OCI-LY1 (cell line): ENCODE data around the gene PRMT2.
"Not testable (repeated sequence)": the region's sequence is repeated elsewhere in the genome, so short reads cannot be mapped to it uniquely, and the experiment has no call there.

Experiments
- H2AFZ ChIP-seq: fragments of 200-600 bp; sonication (generic), shearing (Covaris generic); 2 replicates; pipeline ENCODE4 v1.6.0; 2014; ENCODE audit warnings: antibody characterized with exemption, mild to moderate bottlenecking, low read length
- H3F3A ChIP-seq: fragments of 200-600 bp; sonication (generic), shearing (Covaris generic); 2 replicates; pipeline ENCODE4 v1.6.0; 2014; ENCODE audit warnings: mild to moderate bottlenecking, antibody characterized with exemption, low read length, moderate library complexity; ENCODE audit not compliant: insufficient read depth
- H3K27ac ChIP-seq: fragments of 200-600 bp; sonication (generic); 2 replicates; pipeline ENCODE4 v1.5.1; 2014; ENCODE audit warnings: low read length, mixed run types, mild to moderate bottlenecking, low read depth; ENCODE audit not compliant: poor library complexity, severe bottlenecking
- H3K27me3 ChIP-seq: fragments of 200-600 bp; sonication (generic); 2 replicates; pipeline ENCODE4 v1.6.0; 2014; ENCODE audit warnings: antibody characterized with exemption, mild to moderate bottlenecking, low read length, moderate library complexity; ENCODE audit not compliant: insufficient read depth
- H3K36me3 ChIP-seq: fragments of 200-600 bp; sonication (generic); 2 replicates; pipeline ENCODE4 v1.6.1; 2014; ENCODE audit warnings: mild to moderate bottlenecking, antibody characterized with exemption, low read length, moderate library complexity, mixed read lengths; ENCODE audit not compliant: insufficient read depth
- H3K4me1 ChIP-seq: fragments of 200-600 bp; sonication (generic); 2 replicates; pipeline ENCODE4 v1.5.1; 2014; ENCODE audit warnings: mild to moderate bottlenecking, low read length, moderate library complexity; ENCODE audit not compliant: insufficient read depth, severe bottlenecking
- H3K4me2 ChIP-seq: fragments of 200-600 bp; sonication (generic), shearing (Covaris generic); 2 replicates; pipeline ENCODE4 v1.6.1; 2014; ENCODE audit warnings: low read length
- H3K4me3 ChIP-seq: fragments of 200-600 bp; sonication (generic); 2 replicates; pipeline ENCODE4 v1.5.1; 2014; ENCODE audit warnings: low read length, low read depth, mild to moderate bottlenecking, mixed read lengths; ENCODE audit not compliant: poor library complexity, severe bottlenecking
- H3K79me2 ChIP-seq: fragments of 200-600 bp; shearing (Covaris generic); 2 replicates; pipeline ENCODE4 v1.6.1; 2016; ENCODE audit warnings: mixed run types, low read length, mixed read lengths; ENCODE audit not compliant: insufficient read depth
- H3K9ac ChIP-seq: fragments of 200-600 bp; sonication (generic), shearing (Covaris generic); 2 replicates; pipeline ENCODE4 v1.6.1; 2014; ENCODE audit warnings: mild to moderate bottlenecking, low read length, mixed read lengths
- H3K9me2 ChIP-seq: fragments of 200-600 bp; sonication (generic), shearing (Covaris generic); 2 replicates; pipeline ENCODE4 v1.6.1; 2014; ENCODE audit warnings: low read depth, mild to moderate bottlenecking, low read length, mixed read lengths
- H3K9me3 ChIP-seq: fragments of 200-600 bp; shearing (Covaris generic); 2 replicates; pipeline ENCODE4 v1.6.1; 2014; ENCODE audit warnings: low read length, mixed read lengths
- H4K20me1 ChIP-seq: fragments of 200-600 bp; sonication (generic), shearing (Covaris generic); 2 replicates; pipeline ENCODE4 v1.6.0; 2016; ENCODE audit warnings: mild to moderate bottlenecking, low read length; ENCODE audit not compliant: insufficient read depth
- CTCF ChIP-seq: fragments of 200-600 bp; sonication (generic), shearing (Covaris generic); IDR thresholded peaks from 2 replicates; pipeline ENCODE4 v1.5.1; 2017; ENCODE audit warnings: mild to moderate bottlenecking, antibody characterized with exemption, low read length, moderate library complexity, mixed read lengths
- EZH2 ChIP-seq: fragments of 200-600 bp; sonication (generic), shearing (Covaris generic); IDR thresholded peaks from 2 replicates; pipeline ENCODE4 v1.8.0; 2017; ENCODE audit warnings: borderline replicate concordance, mixed run types, mild to moderate bottlenecking, antibody characterized with exemption, low read length, moderate library complexity, mixed read lengths

Gene PRMT2

DNA sequence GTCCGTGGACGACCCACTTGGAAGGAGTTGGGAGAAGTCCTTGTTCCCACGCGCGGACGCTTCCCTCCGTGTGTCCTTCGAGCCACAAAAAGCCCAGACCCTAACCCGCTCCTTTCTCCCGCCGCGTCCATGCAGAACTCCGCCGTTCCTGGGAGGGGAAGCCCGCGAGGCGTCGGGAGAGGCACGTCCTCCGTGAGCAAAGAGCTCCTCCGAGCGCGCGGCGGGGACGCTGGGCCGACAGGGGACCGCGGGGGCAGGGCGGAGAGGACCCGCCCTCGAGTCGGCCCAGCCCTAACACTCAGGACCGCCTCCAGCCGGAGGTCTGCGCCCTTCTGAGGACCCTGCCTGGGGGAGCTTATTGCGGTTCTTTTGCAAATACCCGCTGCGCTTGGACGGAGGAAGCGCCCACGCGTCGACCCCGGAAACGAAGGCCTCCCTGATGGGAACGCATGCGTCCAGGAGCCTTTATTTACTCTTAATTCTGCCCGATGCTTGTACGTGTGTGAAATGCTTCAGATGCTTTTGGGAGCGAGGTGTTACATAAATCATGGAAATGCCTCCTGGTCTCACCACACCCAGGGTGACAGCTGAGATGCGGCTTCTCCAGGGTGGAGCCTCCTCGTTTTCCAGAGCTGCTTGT is 32.4 kb downstream of the PRMT2 start:
- Histone ChIP-seq H3K79me2 (no peaks in the 10 kb centered on the region), H3K4me3 (peak overlapping the region; percentile 62), H3F3A (no peaks in the 10 kb centered on the region), H3K9me3 (no peaks in the 10 kb centered on the region), H3K4me2 (peak overlapping the region; percentile 76), H3K36me3 (no peaks in the 10 kb centered on the region), H3K27ac (no peak overlapping the region), H3K9me2 (no peaks in the 10 kb centered on the region), H2AFZ (no peak overlapping the region), H3K27me3 (no peaks in the 10 kb centered on the region; the same call in 1 of the 2 replicates), H4K20me1 (no peaks in the 10 kb centered on the region), H3K4me1 (peaks cover 5% of the 10 kb centered on the region), H3K9ac (peak overlapping the region; percentile 43; the same call in 1 of the 2 replicates)
- TF ChIP-seq CTCF (no peak), EZH2 (no peak)

DNA sequence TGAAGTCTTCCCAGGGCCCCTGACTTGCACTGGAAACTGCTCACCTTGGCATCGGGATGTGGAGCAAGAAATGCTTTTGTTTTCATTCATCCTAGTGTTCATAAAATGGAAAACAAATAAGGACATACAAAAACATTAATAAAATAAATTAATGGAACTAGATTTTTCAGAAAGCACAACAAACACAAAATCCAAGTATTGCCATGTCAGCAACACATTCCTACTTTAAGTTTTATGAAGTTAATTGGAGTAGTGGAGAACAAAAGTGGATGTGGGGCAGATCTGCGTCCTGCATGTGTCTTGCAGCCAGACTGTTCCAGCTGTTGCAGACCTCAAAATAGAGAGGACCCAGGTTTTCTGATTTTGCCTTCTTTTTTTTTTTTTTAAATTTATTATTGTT is 32.9 kb downstream of the PRMT2 start:
- Histone ChIP-seq H3K4me3 (peak overlapping the region; percentile 62), H3K36me3 (no peaks in the 10 kb centered on the region), H3K79me2 (no peaks in the 10 kb centered on the region), H3K27me3 (no peaks in the 10 kb centered on the region; the same call in 1 of the 2 replicates), H3K4me1 (peaks cover 5% of the 10 kb centered on the region), H4K20me1 (no peaks in the 10 kb centered on the region), H3K9ac (no peak overlapping the region), H3K27ac (no peak overlapping the region), H2AFZ (no peak overlapping the region), H3F3A (no peaks in the 10 kb centered on the region), H3K9me2 (no peaks in the 10 kb centered on the region), H3K4me2 (peak overlapping the region; percentile 76), H3K9me3 (no peaks in the 10 kb centered on the region)
- TF ChIP-seq EZH2 (no peak), CTCF (no peak)

DNA sequence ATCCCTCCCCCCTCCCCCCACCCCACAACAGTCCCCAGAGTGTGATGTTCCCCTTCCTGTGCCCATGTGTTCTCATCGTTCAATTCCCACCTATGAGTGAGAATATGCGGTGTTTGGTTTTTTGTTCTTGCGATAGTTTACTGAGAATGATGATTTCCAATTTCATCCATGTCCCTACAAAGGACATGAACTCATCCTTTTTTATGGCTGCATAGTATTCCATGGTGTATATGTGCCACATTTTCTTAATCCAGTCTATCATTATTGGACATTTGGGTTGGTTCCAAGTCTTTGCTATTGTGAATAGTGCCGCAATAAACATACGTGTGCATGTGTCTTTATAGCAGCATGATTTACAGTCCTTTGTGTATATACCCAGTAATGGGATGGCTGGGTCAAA is 33.4 kb downstream of the PRMT2 start:
- not testable (repeated sequence) for H3K4me3 ChIP-seq, H3K9me3 ChIP-seq

GRCh38 chr21:46674430-46675007 is 39.0 kb downstream of the PRMT2 start:
- H3K9ac ChIP-seq = no peak overlapping the region
- H3K36me3 ChIP-seq = no peaks in the 10 kb centered on the region
- no peaks in the 10 kb centered on the region for H3K9me3 ChIP-seq
- no peaks in the 10 kb centered on the region for H3K79me2 ChIP-seq
- H3F3A ChIP-seq = no peaks in the 10 kb centered on the region
- no peak overlapping the region for H3K27ac ChIP-seq
- H3K4me1 ChIP-seq = no peaks in the 10 kb centered on the region
- TF ChIP-seq CTCF = no peak
- TF ChIP-seq EZH2 = no peak
- no peaks in the 10 kb centered on the region for H3K9me2 ChIP-seq
- H3K4me3 ChIP-seq = no peak overlapping the region
- no peak overlapping the region for H3K4me2 ChIP-seq
- H2AFZ ChIP-seq = no peak overlapping the region
- H3K27me3 ChIP-seq = no peaks in the 10 kb centered on the region
- no peaks in the 10 kb centered on the region for H4K20me1 ChIP-seq

More for the DNA sequence above, 33.4 kb downstream of the PRMT2 start:
- H3F3A ChIP-seq, H4K20me1 ChIP-seq, H3K4me2 ChIP-seq, H3K27me3 ChIP-seq, H3K27ac ChIP-seq, H3K9me2 ChIP-seq, H3K36me3 ChIP-seq, H3K79me2 ChIP-seq, H3K9ac ChIP-seq, H2AFZ ChIP-seq, H3K4me1 ChIP-seq: not testable (repeated sequence)
